ENCODE data around the gene MAGEB10.
"Not testable (repeated sequence)": the region's sequence is repeated elsewhere in the genome, so short reads cannot be mapped to it uniquely, and the experiment has no call there.

MAGEB10 gene, protein sequence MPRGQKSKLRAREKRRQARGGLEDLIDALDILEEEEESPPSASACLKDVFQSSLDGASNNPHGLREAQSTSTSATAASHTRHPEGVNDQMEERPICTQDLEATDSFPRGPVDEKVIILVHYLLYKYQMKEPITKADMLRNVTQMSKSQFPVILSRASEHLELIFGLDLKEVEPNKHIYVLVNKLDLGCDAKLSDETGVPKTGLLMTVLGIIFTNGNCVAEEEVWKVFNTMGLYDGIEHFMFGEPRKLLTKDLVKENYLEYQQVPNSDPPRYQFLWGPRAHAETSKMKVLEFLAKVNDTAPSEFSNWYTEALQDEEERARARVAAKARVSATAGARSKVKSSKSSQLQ

DNA sequence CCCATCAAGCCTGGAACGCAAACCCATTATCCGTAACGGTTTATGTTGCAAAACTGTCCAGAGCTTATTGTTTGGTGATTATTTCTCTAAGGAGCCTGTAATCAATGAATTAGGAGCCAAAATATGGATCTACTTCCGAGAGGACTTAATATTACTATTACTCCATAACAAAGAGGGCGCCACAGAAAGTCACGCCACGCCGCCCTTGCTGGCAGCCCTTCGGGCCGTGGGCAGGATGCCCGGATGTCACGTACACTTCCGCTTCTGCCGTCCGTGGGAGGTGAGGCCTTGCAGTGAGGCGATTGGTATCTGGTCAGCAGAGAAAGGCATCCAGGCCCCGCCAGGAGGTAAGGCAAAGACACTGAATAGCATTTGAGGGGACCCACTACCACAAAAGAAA lies at the start of gene MAGEB10:
Gene MAGEB10 (plus strand): TSS at position 301 of the 400 bp plus-strand sequence. CDS start 13,317 bp downstream, outside the sequence.
- no peaks in the 10 kb centered on the region for H3K36me3 Mint-ChIP-seq (ENCODE audit: low read depth)
- H3K27me3 Mint-ChIP-seq (ENCODE audit: low read depth), result no peaks in the 10 kb centered on the region
- no peaks in the 10 kb centered on the region for H3K9me3 Mint-ChIP-seq
- no peak within 1 kb of the TSS for H3K27ac Mint-ChIP-seq
- H3K4me1 Mint-ChIP-seq (ENCODE audit: low read depth), result no peaks in the 10 kb centered on the region
- H3K4me3 Mint-ChIP-seq, result no peak within 1 kb of the TSS

- no peak overlapping the region for H3K27ac Mint-ChIP-seq
Observed at GRCh38 chrX:27765718-27766117, 42.1 kb upstream of the MAGEB10 start.

DNA sequence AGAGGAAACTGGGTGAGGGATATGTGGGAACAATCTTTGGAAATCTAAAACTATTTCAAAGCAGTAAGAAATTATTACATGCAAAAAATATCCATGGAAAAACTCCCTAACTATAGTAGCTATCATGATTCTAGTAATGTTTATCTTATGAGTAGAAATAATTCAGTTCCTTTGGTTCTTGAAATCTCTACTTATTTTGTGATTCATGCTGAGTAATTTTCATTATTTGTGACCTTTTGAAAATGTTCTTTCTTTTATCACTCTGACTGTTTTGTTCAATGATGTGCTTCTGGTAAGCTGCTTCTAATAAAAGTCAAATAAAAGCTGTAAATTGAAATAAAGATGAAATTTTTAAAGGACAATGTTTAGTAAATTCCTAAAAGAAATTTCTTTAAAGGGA lies 40.4 kb upstream of the MAGEB10 start:
- no peaks in the 10 kb centered on the region for H3K4me1 Mint-ChIP-seq (ENCODE audit: low read depth)
- no peak overlapping the region for H3K4me3 Mint-ChIP-seq
- H3K27ac Mint-ChIP-seq, result no peak overlapping the region
- H3K27me3 Mint-ChIP-seq (ENCODE audit: low read depth), result no peaks in the 10 kb centered on the region
- H3K9me3 Mint-ChIP-seq, result no peaks in the 10 kb centered on the region
- H3K36me3 Mint-ChIP-seq (ENCODE audit: low read depth), result no peaks in the 10 kb centered on the region

More at GRCh38 chrX:27765718-27766117, 42.1 kb upstream of the MAGEB10 start:
- Mint-ChIP-seq H3K4me3 (no peak overlapping the region), H3K27me3 (ENCODE audit: low read depth) (no peaks in the 10 kb centered on the region), H3K36me3 (ENCODE audit: low read depth) (no peaks in the 10 kb centered on the region), H3K4me1 (ENCODE audit: low read depth) (no peaks in the 10 kb centered on the region), H3K9me3 (no peaks in the 10 kb centered on the region)

DNA sequence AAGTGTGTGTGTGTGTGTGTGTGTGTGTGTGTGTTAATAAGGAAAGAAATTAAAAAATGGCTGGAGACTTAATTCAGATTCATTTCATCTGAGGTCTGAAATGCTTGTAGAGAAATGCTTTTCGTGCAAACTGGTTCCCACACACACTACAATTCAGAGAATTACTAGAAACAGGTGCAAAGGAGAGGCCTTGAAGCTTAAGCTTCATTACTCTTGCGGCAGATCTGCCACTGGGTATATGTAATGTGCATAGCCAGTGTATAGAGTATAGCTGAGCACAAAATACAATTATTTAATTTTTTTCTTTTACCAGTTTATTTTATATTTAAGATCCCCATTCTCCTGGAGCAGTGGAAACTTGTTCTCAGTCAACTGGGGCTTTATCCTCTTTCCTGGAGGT lies 31.8 kb upstream of the MAGEB10 start:
- H3K4me1 Mint-ChIP-seq (ENCODE audit: low read depth), result no peaks in the 10 kb centered on the region
- H3K27me3 Mint-ChIP-seq (ENCODE audit: low read depth), result no peaks in the 10 kb centered on the region
- H3K36me3 Mint-ChIP-seq (ENCODE audit: low read depth), result no peaks in the 10 kb centered on the region
- no peaks in the 10 kb centered on the region for H3K9me3 Mint-ChIP-seq
- no peak overlapping the region for H3K4me3 Mint-ChIP-seq
- H3K27ac Mint-ChIP-seq, result no peak overlapping the region

GRCh38 chrX:27796640-27797257 lies 11.0 kb upstream of the MAGEB10 start:
- no peak overlapping the region for H3K27ac Mint-ChIP-seq
- H3K36me3 Mint-ChIP-seq (ENCODE audit: low read depth), result no peaks in the 10 kb centered on the region
- H3K4me3 Mint-ChIP-seq, result no peak overlapping the region
- H3K4me1 Mint-ChIP-seq (ENCODE audit: low read depth), result no peaks in the 10 kb centered on the region
- no peaks in the 10 kb centered on the region for H3K27me3 Mint-ChIP-seq (ENCODE audit: low read depth)
- no peaks in the 10 kb centered on the region for H3K9me3 Mint-ChIP-seq

DNA sequence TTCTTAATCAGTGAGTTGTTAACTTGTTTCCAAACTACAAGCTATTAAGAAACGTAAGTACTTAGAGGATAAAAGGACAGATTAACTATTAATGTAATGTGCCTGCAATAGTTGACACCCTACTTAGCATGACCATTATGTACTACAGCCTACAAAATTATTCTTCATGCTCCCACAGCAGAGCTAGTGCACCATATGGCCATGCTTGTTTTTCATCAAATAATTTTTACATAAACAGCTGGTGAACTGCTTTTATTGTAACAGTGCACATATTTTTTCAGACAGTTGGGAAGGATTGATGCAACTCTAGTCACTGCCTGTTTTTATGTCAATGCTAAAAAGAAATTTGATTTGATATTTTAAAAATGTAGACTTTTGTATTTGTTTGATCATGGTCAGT lies 10.2 kb upstream of the MAGEB10 start:
- Mint-ChIP-seq H3K9me3 (no peaks in the 10 kb centered on the region), H3K27ac (no peak overlapping the region), H3K4me1 (ENCODE audit: low read depth) (no peaks in the 10 kb centered on the region), H3K27me3 (ENCODE audit: low read depth) (no peaks in the 10 kb centered on the region), H3K4me3 (no peak overlapping the region), H3K36me3 (ENCODE audit: low read depth) (no peaks in the 10 kb centered on the region)

GRCh38 chrX:27808226-27808625 lies 436 bp downstream of the MAGEB10 start:
- H3K9me3 Mint-ChIP-seq, result no peaks in the 10 kb centered on the region
- no peak overlapping the region for H3K27ac Mint-ChIP-seq
- no peaks in the 10 kb centered on the region for H3K36me3 Mint-ChIP-seq (ENCODE audit: low read depth)
- no peak overlapping the region for H3K4me3 Mint-ChIP-seq
- no peaks in the 10 kb centered on the region for H3K4me1 Mint-ChIP-seq (ENCODE audit: low read depth)
- no peaks in the 10 kb centered on the region for H3K27me3 Mint-ChIP-seq (ENCODE audit: low read depth)

- H3K9me3 Mint-ChIP-seq; H3K4me1 Mint-ChIP-seq (ENCODE audit: low read depth): not testable (repeated sequence)
Observed at GRCh38 chrX:27808991-27809859, 1.4 kb downstream of the MAGEB10 start.

DNA sequence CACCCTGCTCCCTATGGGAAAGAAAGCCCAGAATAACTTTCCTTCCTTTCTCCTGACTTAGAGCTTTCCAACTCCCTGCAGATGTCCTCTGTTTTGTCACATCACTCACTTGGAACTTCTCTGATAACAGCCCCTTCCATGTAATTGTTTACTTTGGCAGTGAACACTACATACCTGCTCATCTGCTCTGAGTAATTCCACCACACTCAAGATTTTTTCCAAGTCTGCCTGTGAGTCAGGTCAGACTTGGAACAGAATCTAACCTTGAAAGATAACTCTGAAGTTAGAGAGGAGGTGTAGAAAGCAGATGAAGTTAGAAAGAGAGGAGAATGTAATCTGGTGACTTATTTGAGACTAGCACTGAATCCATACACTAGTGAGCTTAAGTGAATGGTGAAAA lies 7.4 kb downstream of the MAGEB10 start:
- H3K9me3 Mint-ChIP-seq, result no peaks in the 10 kb centered on the region
- no peak overlapping the region for H3K27ac Mint-ChIP-seq
- H3K36me3 Mint-ChIP-seq (ENCODE audit: low read depth), result no peaks in the 10 kb centered on the region

More at GRCh38 chrX:27808991-27809859, 1.4 kb downstream of the MAGEB10 start:
- not testable (repeated sequence) for H3K4me3 Mint-ChIP-seq; H3K27ac Mint-ChIP-seq; H3K27me3 Mint-ChIP-seq (ENCODE audit: low read depth); H3K36me3 Mint-ChIP-seq (ENCODE audit: low read depth)

GRCh38 chrX:27823812-27824211 lies 16.0 kb downstream of the MAGEB10 start:
- H3K9me3 Mint-ChIP-seq, result no peaks in the 10 kb centered on the region
- H3K27ac Mint-ChIP-seq, result no peak overlapping the region
- H3K27me3 Mint-ChIP-seq (ENCODE audit: low read depth), result no peaks in the 10 kb centered on the region
- no peak overlapping the region for H3K4me3 Mint-ChIP-seq
- H3K4me1 Mint-ChIP-seq (ENCODE audit: low read depth), result no peaks in the 10 kb centered on the region
- no peaks in the 10 kb centered on the region for H3K36me3 Mint-ChIP-seq (ENCODE audit: low read depth)

More for the DNA sequence above, 7.4 kb downstream of the MAGEB10 start:
- no peaks in the 10 kb centered on the region for H3K4me1 Mint-ChIP-seq (ENCODE audit: low read depth)
- no peaks in the 10 kb centered on the region for H3K27me3 Mint-ChIP-seq (ENCODE audit: low read depth)
- no peak overlapping the region for H3K4me3 Mint-ChIP-seq

GRCh38 chrX:27838185-27838584 lies 30.4 kb downstream of the MAGEB10 start:
- Mint-ChIP-seq H3K4me1 (ENCODE audit: low read depth) (no peaks in the 10 kb centered on the region), H3K9me3 (no peaks in the 10 kb centered on the region), H3K36me3 (ENCODE audit: low read depth) (no peaks in the 10 kb centered on the region), H3K27me3 (ENCODE audit: low read depth) (no peaks in the 10 kb centered on the region), H3K27ac (no peak overlapping the region), H3K4me3 (no peak overlapping the region)

DNA sequence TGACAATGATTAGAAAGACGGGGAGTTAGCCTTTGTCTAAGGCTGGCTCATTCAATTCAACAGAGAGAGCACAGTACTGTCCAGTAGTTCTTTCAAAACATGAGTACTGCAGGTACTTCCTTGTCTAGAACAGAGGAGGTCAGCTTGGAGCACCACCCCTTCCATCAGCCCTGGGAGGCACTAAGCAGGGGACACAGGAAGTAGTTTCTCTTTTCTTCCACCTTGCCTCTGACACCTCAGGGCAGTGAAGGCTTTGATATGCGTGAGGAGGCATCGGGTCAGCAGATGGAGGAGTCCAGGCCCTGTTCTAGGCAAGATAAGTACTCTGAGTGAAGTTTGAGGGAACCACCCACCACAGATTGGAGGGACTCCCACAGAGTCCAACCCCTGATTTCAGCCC lies 33.1 kb downstream of the MAGEB10 start:
- Mint-ChIP-seq H3K9me3 (no peaks in the 10 kb centered on the region), H3K4me1 (ENCODE audit: low read depth) (no peaks in the 10 kb centered on the region), H3K36me3 (ENCODE audit: low read depth) (no peaks in the 10 kb centered on the region), H3K27ac (no peak overlapping the region), H3K4me3 (no peak overlapping the region), H3K27me3 (ENCODE audit: low read depth) (no peaks in the 10 kb centered on the region)

- no peaks in the 10 kb centered on the region for H3K27me3 Mint-ChIP-seq (ENCODE audit: low read depth)
- H3K9me3 Mint-ChIP-seq, result no peaks in the 10 kb centered on the region
- no peak overlapping the region for H3K4me3 Mint-ChIP-seq
- H3K4me1 Mint-ChIP-seq (ENCODE audit: low read depth), result no peaks in the 10 kb centered on the region
- H3K36me3 Mint-ChIP-seq (ENCODE audit: low read depth), result no peaks in the 10 kb centered on the region
- no peak overlapping the region for H3K27ac Mint-ChIP-seq
Observed at GRCh38 chrX:27842859-27843258, 35.1 kb downstream of the MAGEB10 start.

GRCh38 chrX:27860337-27860736 lies 52.5 kb downstream of the MAGEB10 start:
- Mint-ChIP-seq H3K9me3 (no peaks in the 10 kb centered on the region), H3K27me3 (ENCODE audit: low read depth) (no peaks in the 10 kb centered on the region), H3K36me3 (ENCODE audit: low read depth) (no peaks in the 10 kb centered on the region)

DNA sequence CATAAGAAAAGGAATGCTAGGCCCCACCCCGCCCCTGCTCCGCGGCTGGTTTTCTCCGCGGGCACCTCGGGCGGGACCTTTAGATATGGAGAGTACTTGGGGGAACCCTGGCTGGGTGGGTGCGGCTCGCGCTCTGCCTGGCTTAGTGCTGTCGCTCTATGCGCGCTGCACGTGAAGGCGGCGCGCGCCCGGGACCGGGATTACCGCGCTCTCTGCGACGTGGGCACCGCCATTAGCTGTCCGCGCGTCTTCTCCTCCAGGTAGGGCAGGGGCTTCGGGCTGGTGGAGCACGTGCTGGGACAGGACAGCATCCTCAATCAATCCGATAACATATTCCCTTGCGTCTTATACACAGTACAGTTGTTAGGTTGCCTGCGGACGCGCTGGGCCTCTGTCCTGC lies 56.0 kb downstream of the MAGEB10 start:
- H3K4me3 Mint-ChIP-seq, result no peak overlapping the region
- H3K9me3 Mint-ChIP-seq, result no peaks in the 10 kb centered on the region

More at GRCh38 chrX:27860337-27860736, 52.5 kb downstream of the MAGEB10 start:
- H3K4me1 Mint-ChIP-seq (ENCODE audit: low read depth), result no peaks in the 10 kb centered on the region
- no peak overlapping the region for H3K27ac Mint-ChIP-seq
- H3K4me3 Mint-ChIP-seq, result no peak overlapping the region

More for the DNA sequence above, 56.0 kb downstream of the MAGEB10 start:
- Mint-ChIP-seq H3K36me3 (ENCODE audit: low read depth) (no peaks in the 10 kb centered on the region), H3K4me1 (ENCODE audit: low read depth) (no peaks in the 10 kb centered on the region), H3K27ac (no peak overlapping the region), H3K27me3 (ENCODE audit: low read depth) (no peaks in the 10 kb centered on the region)
